HG02970 (cell line): Measurements from ENCODE around the gene BOD1.

Experiments used
- ATAC-seq: cut with Tn5 transposase; IDR thresholded peaks from one replicate; pipeline ENCODE4 v1.9.1; 2021; ENCODE audit warnings: mild to moderate bottlenecking, moderate library complexity, moderate number of reproducible peaks; ENCODE audit not compliant: unreplicated experiment, low FRiP score

The BOD1 gene

GRCh38 chr5:173642191-173642816 is 25.9 kb upstream of the BOD1 start:
- no peak for ATAC-seq

DNA sequence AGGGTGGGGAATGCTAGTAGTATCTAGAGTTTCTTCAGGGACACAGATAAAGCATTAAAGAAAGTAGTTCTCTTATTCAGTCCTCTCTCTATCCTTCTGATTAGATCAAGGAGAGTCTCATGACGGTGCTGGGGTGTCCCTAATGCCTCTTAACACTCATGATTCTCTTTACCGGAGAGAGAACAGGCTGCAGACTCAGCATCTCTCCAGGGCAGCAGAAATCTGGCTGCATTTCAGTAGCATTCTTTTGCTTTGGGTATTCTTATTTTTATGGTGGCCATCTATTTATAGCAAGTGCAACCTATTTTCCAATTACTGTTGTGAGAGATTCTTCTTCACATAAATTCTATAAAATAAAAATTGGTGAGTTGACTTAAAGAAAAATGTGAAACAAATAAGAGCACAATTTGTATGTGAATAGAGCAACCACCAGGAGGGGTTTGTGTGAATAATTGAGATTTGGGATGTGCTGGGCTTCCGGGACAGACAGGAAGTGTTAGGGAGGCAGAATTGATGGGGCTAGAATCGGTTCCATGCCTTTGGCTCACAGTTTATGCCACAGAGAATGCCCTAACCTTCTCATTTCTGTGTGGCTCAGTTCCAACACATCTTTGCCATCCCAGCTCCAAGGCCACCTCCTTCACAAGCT is 23.8 kb upstream of the BOD1 start:
- no peak for ATAC-seq

- ATAC-seq: no peak
These were observed 21.9 kb upstream of the BOD1 start for GRCh38 chr5:173638126-173639040.

DNA sequence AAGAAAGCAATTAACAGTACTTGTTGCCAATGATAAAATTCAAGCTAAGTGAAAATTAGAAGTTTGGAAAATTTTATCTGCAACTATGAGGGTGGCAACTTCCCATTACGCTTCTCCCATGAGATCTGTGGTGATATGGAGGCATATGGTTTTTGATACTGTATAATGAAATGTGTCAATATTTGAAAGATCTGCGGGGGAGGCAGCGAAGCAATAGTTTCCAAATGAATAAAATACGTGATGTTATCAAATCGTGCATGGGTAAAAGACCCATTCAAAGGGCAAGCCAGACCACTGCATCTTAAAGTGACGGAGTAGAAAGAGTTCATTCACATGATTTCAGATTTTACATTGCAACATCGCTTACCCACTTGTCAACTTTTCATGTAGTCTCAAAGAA is 20.9 kb upstream of the BOD1 start:
- ATAC-seq: no peak

DNA sequence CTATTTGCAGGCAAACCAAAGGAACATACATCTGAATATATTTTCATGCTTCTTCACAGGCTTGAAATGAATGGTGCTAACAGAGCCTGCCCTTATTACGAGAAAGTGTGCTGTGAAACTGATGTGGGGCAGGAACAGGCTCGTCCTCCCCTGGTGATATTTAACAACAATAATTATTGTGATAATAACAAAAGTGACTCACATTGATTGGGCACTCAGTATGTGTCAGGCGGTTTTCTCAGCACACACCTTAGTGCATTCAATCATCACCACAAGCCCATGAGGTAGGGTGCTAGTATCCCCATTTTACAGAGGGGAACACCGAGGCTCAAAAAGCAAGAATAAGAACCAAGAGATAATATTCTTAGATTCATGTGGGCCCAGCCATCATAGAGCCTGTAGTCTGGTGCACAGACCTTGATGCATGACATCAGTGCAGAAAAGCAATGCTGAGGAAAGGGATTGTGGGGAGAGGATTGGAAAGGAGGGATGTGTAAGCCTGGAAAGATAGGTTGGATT is 18.1 kb upstream of the BOD1 start:
- no peak for ATAC-seq

- no peak for ATAC-seq
These were observed 16.9 kb upstream of the BOD1 start for GRCh38 chr5:173633304-173633703.

DNA sequence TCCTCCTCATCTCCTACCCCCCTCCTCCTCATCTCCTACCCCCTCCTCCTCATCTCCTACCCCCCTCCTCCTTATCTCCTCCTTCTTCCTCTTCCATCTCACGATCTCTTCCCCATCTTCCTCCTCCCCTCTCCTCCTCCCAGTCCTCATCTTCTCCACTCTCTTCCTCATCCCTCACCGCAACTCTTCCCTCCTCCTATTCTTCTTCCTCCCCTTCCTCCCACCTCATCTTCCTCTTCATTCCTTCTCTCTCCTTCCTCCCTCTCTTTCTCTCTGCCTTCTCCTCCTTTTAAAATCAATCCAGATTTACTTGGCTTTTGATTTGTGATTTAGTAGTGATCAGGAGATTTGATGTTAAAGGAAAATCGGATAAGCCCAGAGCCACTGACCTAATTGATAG is 15.0 kb upstream of the BOD1 start:
- no peak for ATAC-seq

GRCh38 chr5:173630724-173631365 is 14.4 kb upstream of the BOD1 start:
- no peak for ATAC-seq

DNA sequence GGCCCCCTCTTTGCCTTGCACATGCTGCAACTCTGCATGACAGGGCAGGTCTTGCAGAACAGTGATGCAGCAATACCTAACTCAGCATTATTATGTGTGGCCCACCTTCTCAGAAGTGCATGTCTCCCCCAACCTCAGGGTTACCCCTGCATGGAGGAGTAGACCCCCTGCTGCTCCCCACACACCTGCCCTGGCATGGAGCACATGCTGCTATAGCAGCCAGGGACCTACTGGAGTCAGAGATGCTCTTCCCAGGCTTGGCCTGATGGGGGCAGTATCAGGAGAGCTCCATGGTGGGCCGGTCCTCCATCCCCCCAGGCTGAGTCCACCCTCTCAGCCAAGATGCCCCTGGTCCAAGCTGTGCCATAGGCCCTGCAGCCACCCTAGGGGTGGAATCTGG is 13.2 kb upstream of the BOD1 start:
- ATAC-seq: no peak

DNA sequence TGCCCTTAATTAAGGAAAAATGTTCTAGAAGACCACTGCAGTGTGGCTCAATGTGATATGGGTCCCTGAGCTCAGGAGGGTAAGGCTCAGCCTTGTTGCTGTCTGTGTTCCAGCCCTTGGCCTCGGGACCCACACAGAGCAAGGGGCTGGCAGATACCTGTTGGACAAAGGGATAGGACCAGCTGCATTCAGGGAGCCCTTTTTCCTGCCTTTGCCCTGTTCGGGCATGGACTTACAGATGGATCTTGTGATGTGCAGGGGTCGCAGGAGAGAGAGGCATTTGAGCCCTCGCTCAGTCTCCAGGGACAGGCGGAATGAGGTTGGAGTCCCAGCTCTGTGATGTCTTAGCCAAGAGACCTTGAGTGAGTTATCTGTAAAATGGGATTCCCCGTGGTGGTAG is 12.1 kb upstream of the BOD1 start:
- ATAC-seq: no peak

DNA sequence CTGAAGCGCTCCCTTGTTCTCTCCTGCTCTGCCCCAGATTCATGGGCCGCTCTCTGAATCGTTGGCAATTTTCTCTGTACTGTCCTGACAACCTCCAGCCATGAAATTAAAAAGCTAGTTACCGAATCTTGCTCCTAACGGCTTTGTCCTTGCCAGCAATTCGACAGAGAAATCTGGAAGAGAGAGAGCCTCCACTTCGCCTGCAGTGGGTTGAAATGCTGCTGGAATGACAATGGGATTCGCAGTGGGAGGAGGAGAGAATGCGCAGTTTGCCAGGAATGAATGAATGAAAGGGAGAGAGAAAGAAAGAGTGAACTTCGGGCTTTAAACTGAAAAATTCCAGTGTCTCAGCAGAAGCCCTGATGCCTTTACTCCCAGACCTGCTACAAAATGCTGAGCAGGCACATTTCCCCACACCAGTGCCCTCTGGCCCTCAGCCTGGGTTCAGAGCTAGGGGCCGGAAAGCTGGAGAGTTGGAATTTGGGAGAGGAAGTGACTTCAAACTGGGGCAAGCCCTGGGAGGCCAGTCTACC is 11.5 kb upstream of the BOD1 start:
- no peak for ATAC-seq

DNA sequence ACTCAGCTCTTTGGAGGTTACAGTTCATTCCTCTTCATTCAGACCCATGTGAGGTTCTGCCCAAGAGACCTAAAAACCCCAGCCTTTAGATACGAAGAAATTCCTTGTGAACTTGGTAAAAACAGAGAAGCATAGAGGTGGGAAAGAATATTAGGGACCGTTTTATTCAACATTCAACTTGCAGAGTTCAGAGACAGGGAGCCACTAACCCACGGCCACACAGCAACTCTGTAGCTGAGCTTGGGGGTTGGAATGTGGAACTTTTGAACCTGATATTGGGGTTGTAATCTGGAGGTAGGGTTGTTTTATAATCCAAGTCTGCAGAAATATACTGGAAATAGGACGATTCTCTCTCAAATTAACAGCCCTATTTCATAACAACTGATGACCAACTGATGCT is 10.8 kb upstream of the BOD1 start:
- no peak for ATAC-seq

GRCh38 chr5:173626505-173626820 is 10.0 kb upstream of the BOD1 start:
- no peak for ATAC-seq

- ATAC-seq: no peak
These were observed 9.4 kb upstream of the BOD1 start for GRCh38 chr5:173625673-173626504.

DNA sequence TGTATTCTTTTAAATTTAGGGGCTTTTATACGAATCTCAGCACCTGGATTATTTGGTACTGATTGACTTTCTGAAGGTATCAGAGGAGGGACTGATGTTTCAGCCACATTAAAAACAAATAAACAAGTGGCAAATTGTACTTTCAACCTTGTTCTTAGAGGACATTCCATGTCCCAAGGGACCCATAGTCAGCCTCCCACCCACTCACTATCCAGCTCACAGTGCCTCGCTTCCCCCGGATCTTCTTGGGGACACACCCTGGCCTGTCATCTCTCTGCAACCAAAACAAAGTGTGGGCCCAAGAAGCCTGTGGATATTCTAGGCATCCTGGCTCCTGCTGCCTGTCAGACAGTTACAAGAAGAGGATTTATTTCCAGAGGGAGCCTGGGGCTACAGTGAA is 8.8 kb upstream of the BOD1 start:
- ATAC-seq: no peak

- no peak for ATAC-seq
These were observed 7.8 kb upstream of the BOD1 start for GRCh38 chr5:173624282-173624681.

DNA sequence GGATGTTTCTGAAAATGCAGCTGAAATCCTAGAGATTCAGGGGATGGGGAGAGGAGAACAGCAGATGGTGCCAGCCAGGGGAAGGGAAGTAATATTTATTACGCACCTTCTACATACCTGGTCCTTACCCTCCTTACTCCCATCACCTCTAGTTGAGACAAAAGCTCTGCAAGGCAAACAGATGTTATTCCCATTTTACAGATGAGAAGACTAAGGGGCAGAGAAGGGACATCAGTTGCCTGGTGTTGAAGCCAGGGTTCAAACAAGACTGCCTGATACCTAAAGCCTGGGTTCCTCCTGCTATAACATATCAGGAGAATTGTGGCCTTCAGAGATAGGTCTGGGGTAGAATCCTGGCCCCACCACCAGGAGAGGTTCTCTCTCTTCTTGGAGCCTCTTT is 7.3 kb upstream of the BOD1 start:
- no peak for ATAC-seq

DNA sequence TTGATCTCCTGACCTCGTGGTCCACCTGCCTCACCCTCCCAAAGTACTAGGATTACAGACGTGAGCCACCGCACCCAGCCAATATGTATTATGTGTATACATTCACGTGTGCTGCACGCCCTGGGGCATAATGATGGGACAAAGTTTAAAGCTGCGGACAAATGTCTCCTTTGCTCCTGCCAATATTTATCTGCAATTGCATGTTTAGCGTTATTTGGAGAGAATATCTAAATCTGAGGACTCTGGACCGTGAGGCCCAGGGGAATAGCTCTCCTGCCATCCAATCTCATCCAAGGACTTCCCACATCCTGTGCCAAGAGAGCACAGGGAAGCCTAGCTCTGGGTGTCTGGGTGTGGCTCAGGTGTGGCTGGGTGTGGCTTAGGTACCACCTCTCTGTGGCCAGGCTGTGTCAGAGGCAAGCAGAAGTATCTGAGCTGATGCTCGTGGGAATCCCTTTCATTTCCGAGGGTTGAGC is 6.9 kb upstream of the BOD1 start:
- no peak for ATAC-seq

GRCh38 chr5:173622183-173623047 is 6.0 kb upstream of the BOD1 start:
- ATAC-seq: no peak
